H1 (cell line): ENCODE data around the gene ALK. TPM values are rescaled to one million over a fixed set of nuclear protein-coding genes. Genes with fewer than 3 reads are reported as not detected.

Source experiments
- HDAC2 ChIP-seq, 2 experiments: fragments of 300-600 bp in 1 of 2; sonication (generic) in 1 of 2; IDR thresholded peaks; 2 replicates each; pipeline ENCODE4 v1.6.1; 2011 to 2012; ENCODE audit warnings: low read depth in 2 of 2, low read length in 2 of 2, mild to moderate bottlenecking in 2 of 2, moderate library complexity in 2 of 2, borderline replicate concordance in 1 of 2, inconsistent platforms in 1 of 2
- polyA plus RNA-seq, 7 experiments: library from polyadenylated mRNA; depleted of rRNA in 3 of 7; stranded (reverse) in 5 of 7; unstranded in 2 of 7; fragments of >200 nt in 5 of 7; fragments of 200-250 nt in 2 of 7; gene quantifications; 1 replicate in 5 of 7; 2 replicates in 1 of 7; 4 replicates in 1 of 7; pipeline versions ENCODE4 v1.2.1 to v1.2.3, GENCODE V29; 2011 to 2013; ENCODE audit warnings: missing spikeins in 2 of 7, mixed read lengths in 2 of 7
- total RNA-seq: library from RNA; stranded (reverse); fragmentation: NEBNext Ultra II Directional; extraction: Animal tissue kit (Norgen Biotek cat#: 25700); gene quantifications from 2 replicates; pipeline ENCODE4 v1.2.1, GENCODE V29; 2021

Gene ALK
- total and polyA plus RNA-seq, 2 of the 8 experiments (the other 6 are each of a cell fraction or from before 2014, with no cell fraction given) = 0.02 to 0.09 TPM

DNA sequence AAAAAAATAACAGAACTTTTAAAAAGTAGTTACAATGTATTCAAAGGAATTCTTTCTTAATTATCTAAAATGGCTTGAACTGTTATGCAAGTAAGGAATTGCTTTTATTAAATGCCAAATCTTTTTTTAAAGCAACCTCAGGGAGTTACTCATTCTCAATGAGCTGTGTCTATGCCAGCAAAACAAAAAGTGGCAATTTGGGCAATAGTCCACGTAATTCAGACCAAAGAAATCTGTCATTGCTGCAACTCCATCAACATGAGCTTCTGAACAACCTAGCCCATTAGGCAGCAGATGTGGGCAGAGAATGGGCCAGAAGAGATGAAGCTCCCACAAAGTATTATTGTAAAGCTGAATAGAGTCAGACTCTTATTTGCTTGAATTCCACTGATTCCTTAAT is 118.4 kb downstream of the ALK start (continued):
- no peak for TF ChIP-seq HDAC2 (IDR thresholded peaks at IDR 0.05; ENCODE audit: borderline replicate concordance in 1 of 2, low read depth in 2 of 2, low read length in 2 of 2)
